WTC11 (cell line): ENCODE results near the gene JADE2. TPM values are rescaled to one million over a fixed set of nuclear protein-coding genes. Genes with fewer than 3 reads are reported as not detected.

Source experiments
- ATAC-seq: fragments of 200-7000 bp; cut with Tn5 transposase; 2 replicates; pipeline ENCODE4 v1.10.0; 2021; ENCODE audit warnings: mild to moderate bottlenecking, moderate library complexity
- CTCF ChIA-PET: fragments of 300-600 bp; sonication (Branson Sonifier 250); formaldehyde crosslinking; loops from one replicate; lab custom pipeline; 2021; ENCODE audit warnings: antibody characterized with exemption; lab: Charles Lee
- POLR2A ChIA-PET: fragments of 350-600 bp; sonication (Branson Sonifier 250); formaldehyde crosslinking; loops from one replicate; lab custom pipeline; 2021; ENCODE audit warnings: antibody characterized with exemption; lab: Charles Lee
- DNase-seq: peaks from one replicate; pipeline ENCODE4 v3.0.0; 2021; ENCODE audit warnings: low spot score
- H3K27ac Mint-ChIP-seq: 2 replicates; pipeline ENCODE4 v1.8.0; 2021; ENCODE audit warnings: mixed read lengths
- H3K27me3 Mint-ChIP-seq: 2 replicates; pipeline ENCODE4 v1.8.0; 2021; ENCODE audit warnings: low read depth, mild to moderate bottlenecking, moderate library complexity, mixed read lengths
- H3K36me3 Mint-ChIP-seq: 2 replicates; pipeline ENCODE4 v1.8.0; 2021; ENCODE audit warnings: mixed read lengths
- H3K4me1 Mint-ChIP-seq: 2 replicates; pipeline ENCODE4 v1.8.0; 2022; ENCODE audit warnings: mixed read lengths
- H3K4me3 Mint-ChIP-seq: 2 replicates; pipeline ENCODE4 v1.8.0; 2021; ENCODE audit warnings: mild to moderate bottlenecking, moderate library complexity, mixed read lengths
- H3K9me3 Mint-ChIP-seq: 2 replicates; pipeline ENCODE4 v1.8.0; 2021; ENCODE audit warnings: mixed read lengths
- ARID4B ChIP-seq: sonication (generic); formaldehyde crosslinking; IDR thresholded peaks from 2 replicates; pipeline ENCODE4 v1.8.0; 2023; ENCODE audit warnings: missing genetic modification reagents, mild to moderate bottlenecking, borderline replicate concordance
- ATF3 ChIP-seq: sonication (generic); formaldehyde crosslinking; conservative IDR thresholded peaks from 2 replicates; pipeline ENCODE4 v1.8.1; 2022; ENCODE audit warnings: mild to moderate bottlenecking, missing genetic modification reagents
- E2F4 ChIP-seq: sonication (generic); formaldehyde crosslinking; IDR thresholded peaks from 2 replicates; pipeline ENCODE4 v1.8.1; 2022; ENCODE audit warnings: low read depth, mild to moderate bottlenecking, moderate library complexity, missing genetic modification reagents, borderline replicate concordance
- GABPB1 ChIP-seq: sonication (generic); formaldehyde crosslinking; IDR thresholded peaks from 2 replicates; pipeline ENCODE4 v1.8.1; 2023; ENCODE audit warnings: mild to moderate bottlenecking, missing genetic modification reagents
- HMGA2 ChIP-seq: fragments of 250-450 bp; sonication (Bioruptor Pico); IDR thresholded peaks from 2 replicates; pipeline ENCODE4 v1.4.0; 2021; ENCODE audit warnings: mild to moderate bottlenecking, moderate library complexity
- HMGXB4 ChIP-seq: sonication (generic); formaldehyde crosslinking; IDR thresholded peaks from 2 replicates; pipeline ENCODE4 v1.8.1; 2023; ENCODE audit warnings: mild to moderate bottlenecking, moderate library complexity, missing genetic modification reagents
- IRF1 ChIP-seq: sonication (generic); formaldehyde crosslinking; IDR thresholded peaks from 2 replicates; pipeline ENCODE4 v1.8.0; 2023; ENCODE audit warnings: missing genetic modification reagents
- KAT7 ChIP-seq: sonication (generic); formaldehyde crosslinking; IDR thresholded peaks from 2 replicates; pipeline ENCODE4 v1.8.1; 2023; ENCODE audit warnings: missing genetic modification reagents, mild to moderate bottlenecking, borderline replicate concordance
- MAX ChIP-seq: sonication (generic); formaldehyde crosslinking; IDR thresholded peaks from 2 replicates; pipeline ENCODE4 v1.8.0; 2022; ENCODE audit warnings: mild to moderate bottlenecking, missing genetic modification reagents
- NR2C2 ChIP-seq: sonication (generic); formaldehyde crosslinking; IDR thresholded peaks from 2 replicates; pipeline ENCODE4 v1.8.0; 2022; ENCODE audit warnings: mild to moderate bottlenecking, missing genetic modification reagents
- PRRX2 ChIP-seq: fragments of 250-450 bp; sonication (Bioruptor Pico); IDR thresholded peaks from 2 replicates; pipeline ENCODE4 v1.8.0; 2021; ENCODE audit warnings: mild to moderate bottlenecking
- SMAD4 ChIP-seq: sonication (generic); formaldehyde crosslinking; IDR thresholded peaks from 2 replicates; pipeline ENCODE4 v1.8.0; 2022; ENCODE audit warnings: mild to moderate bottlenecking, missing genetic modification reagents
- SP1 ChIP-seq: sonication (generic); formaldehyde crosslinking; conservative IDR thresholded peaks from 2 replicates; pipeline ENCODE4 v1.8.1; 2022; ENCODE audit warnings: missing genetic modification reagents
- TP53 ChIP-seq: sonication (generic); formaldehyde crosslinking; IDR thresholded peaks from 2 replicates; pipeline ENCODE4 v1.8.1; 2023; ENCODE audit warnings: mild to moderate bottlenecking, missing genetic modification reagents
- USF2 ChIP-seq: sonication (generic); formaldehyde crosslinking; IDR thresholded peaks from 2 replicates; pipeline ENCODE4 v1.8.1; 2023; ENCODE audit warnings: mild to moderate bottlenecking, missing genetic modification reagents, moderate library complexity
- ZBTB43 ChIP-seq: sonication (generic); formaldehyde crosslinking; IDR thresholded peaks from 2 replicates; pipeline ENCODE4 v1.8.1; 2023; ENCODE audit warnings: mild to moderate bottlenecking, missing genetic modification reagents
- ZNF121 ChIP-seq: sonication (generic); formaldehyde crosslinking; IDR thresholded peaks from 2 replicates; pipeline ENCODE4 v1.8.0; 2023; ENCODE audit warnings: missing genetic modification reagents
- ZNF219 ChIP-seq: sonication (generic); formaldehyde crosslinking; IDR thresholded peaks from 2 replicates; pipeline ENCODE4 v1.8.0; 2023; ENCODE audit warnings: missing genetic modification reagents, mild to moderate bottlenecking, borderline replicate concordance
- ZNF396 ChIP-seq: fragments of 250-450 bp; sonication (Bioruptor Pico); IDR thresholded peaks from 2 replicates; pipeline ENCODE4 v1.8.0; 2021; ENCODE audit warnings: mild to moderate bottlenecking, moderate library complexity, borderline replicate concordance
- ZNF416 ChIP-seq: fragments of 250-450 bp; sonication (Bioruptor Pico); IDR thresholded peaks from 2 replicates; pipeline ENCODE4 v1.9.0; 2021; ENCODE audit warnings: mild to moderate bottlenecking, inconsistent platforms
- ZNF425 ChIP-seq: fragments of 250-450 bp; sonication (Bioruptor Pico); conservative IDR thresholded peaks from 2 replicates; pipeline ENCODE4 v1.9.0; 2021; ENCODE audit warnings: mild to moderate bottlenecking
- ZNF671 ChIP-seq: fragments of 250-450 bp; sonication (Bioruptor Pico); IDR thresholded peaks from 2 replicates; pipeline ENCODE4 v1.8.0; 2021; ENCODE audit warnings: mild to moderate bottlenecking
- total RNA-seq: library from RNA; stranded (reverse); gene quantifications from 3 replicates; pipeline ENCODE4 v1.2.3, GENCODE V29; 2021

The JADE2 gene
- total RNA-seq, 1 experiment from 2014 or later: 40.8 TPM

GRCh38 chr5:134608555-134608954, 83.1 kb downstream of the JADE2 start (continued):
- TF ChIP-seq ARID4B: no peak
- no peak for TF ChIP-seq ZNF671
- no peak for TF ChIP-seq MAX (CRISPR knock-in tag)
- TF ChIP-seq ATF3: no peak
- no peak for TF ChIP-seq TP53 (CRISPR knock-in tag)
- no peak for TF ChIP-seq ZNF121

GRCh38 chr5:134609232-134609851, 83.9 kb downstream of the JADE2 start:
- no peak overlapping the region for H3K27ac Mint-ChIP-seq
- CTCF ChIA-PET: interaction anchor here (6.2 kb wide), 1 partner anchor 23 kb away, joined by 24 read pairs; no protein-coding TSS in a partner anchor
- DNase-seq (no peak), ATAC-seq (no peak)
- H3K36me3 Mint-ChIP-seq: peaks cover 46% of the 10 kb centered on the region
- POLR2A ChIA-PET: no interaction called here
- H3K4me3 Mint-ChIP-seq: no peak overlapping the region
- no peaks in the 10 kb centered on the region for H3K27me3 Mint-ChIP-seq
- no peaks in the 10 kb centered on the region for H3K9me3 Mint-ChIP-seq
- H3K4me1 Mint-ChIP-seq: peaks cover 10% of the 10 kb centered on the region
- TF ChIP-seq PRRX2 (CRISPR knock-in tag) (no peak), USF2 (CRISPR knock-in tag) (no peak), E2F4 (no peak), SP1 (CRISPR knock-in tag) (no peak), ZNF396 (no peak), IRF1 (CRISPR knock-in tag) (no peak), ZNF425 (CRISPR knock-in tag) (no peak), ZNF219 (no peak), HMGXB4 (CRISPR knock-in tag) (no peak), HMGA2 (CRISPR knock-in tag) (no peak), KAT7 (CRISPR knock-in tag) (no peak), GABPB1 (CRISPR knock-in tag) (no peak), ZBTB43 (CRISPR knock-in tag) (no peak), ZNF416 (CRISPR knock-in tag) (no peak), SMAD4 (CRISPR knock-in tag) (no peak), ZNF121 (no peak), NR2C2 (CRISPR knock-in tag) (no peak)
